NCI-H2171 (cell line): ENCODE results near the gene GADD45A.
"Not testable (repeated sequence)": the region's sequence is repeated elsewhere in the genome, so short reads cannot be mapped to it uniquely, and the experiment has no call there.

Source experiments
- DNase-seq: peaks from one replicate; lab custom pipeline; 2025; lab: John Stamatoyannopoulos, UW

Gene GADD45A

DNA sequence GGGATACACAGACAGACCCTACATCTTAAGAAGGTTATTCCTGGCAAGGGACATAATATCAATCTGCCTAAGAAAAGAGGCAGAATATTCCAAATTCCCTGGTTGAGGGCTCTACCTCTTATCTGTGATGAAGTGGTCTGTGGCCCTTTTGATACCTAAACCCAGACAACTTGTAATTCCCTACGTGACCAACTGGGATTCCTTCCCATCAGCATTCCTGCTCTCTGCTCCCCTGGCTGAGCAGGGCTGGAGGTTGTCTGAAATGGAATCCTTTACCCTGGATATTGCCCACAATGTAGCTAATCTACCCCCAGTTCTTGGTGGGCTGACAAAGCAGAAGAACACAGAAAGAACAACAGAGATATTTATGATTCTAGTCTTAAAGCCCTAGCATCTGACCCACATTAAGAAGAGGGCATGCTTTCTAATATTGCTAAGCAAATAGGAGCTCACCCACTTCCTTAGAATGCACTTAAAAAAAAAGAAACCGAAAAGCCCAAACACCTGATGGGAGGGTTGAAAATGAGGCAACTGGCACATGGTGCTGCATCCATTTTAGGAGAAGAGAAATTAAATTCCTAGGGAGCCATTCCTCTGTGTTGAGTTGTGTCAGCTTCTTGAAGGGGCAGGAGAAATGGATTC, 36.8 kb downstream of the GADD45A start:
- DNase-seq, result no peak

DNA sequence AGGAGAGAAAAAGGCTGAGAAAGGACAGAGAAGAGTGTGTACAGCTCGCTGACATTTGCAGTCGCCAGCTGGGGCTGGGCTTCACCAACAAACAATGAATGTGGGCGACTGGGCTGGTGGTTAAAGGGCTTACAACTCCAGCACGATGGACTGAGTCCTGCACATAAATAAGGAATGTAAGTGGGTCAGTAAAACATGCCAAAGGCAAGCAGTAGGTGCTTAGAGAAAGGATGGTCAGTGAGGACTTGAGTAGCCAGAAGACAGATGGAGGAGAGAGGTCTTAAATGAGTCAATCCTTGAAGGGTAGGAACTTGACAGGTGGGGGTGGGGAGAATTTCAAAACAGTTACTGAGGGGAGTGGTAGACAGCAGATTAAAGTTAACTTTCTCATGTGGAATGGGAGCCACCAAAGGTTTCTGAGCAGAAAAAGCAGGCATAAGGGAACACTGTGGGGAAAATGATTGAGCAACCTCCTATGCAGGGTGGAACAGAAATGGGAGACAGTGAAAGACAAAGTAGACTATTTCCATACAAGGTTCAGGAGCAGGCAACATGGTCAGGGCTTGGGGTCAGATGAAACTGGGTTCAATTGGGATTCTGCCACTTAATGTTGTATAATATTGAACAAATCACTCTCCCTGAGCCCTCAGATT, 37.4 kb downstream of the GADD45A start:
- no peak for DNase-seq

DNA sequence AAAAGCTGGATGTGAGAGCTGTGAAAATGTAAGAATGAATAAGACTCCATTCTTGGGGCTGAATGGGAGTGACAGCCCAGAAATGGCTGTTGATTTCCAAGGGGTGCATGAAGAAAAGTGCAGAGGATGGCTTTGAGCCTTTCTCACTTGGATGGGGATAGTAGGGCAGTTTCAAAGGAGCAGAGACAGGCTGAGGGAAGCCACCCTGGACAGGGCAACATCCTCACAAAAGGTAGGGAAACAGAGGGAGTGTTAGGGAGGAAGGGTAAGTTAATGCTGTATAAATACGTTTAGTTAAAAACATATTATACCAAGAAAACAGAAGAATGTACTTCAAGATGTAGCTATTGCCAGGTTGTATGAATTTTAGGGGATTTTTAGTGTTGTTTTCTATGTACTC, 38.1 kb downstream of the GADD45A start:
- no peak for DNase-seq

DNA sequence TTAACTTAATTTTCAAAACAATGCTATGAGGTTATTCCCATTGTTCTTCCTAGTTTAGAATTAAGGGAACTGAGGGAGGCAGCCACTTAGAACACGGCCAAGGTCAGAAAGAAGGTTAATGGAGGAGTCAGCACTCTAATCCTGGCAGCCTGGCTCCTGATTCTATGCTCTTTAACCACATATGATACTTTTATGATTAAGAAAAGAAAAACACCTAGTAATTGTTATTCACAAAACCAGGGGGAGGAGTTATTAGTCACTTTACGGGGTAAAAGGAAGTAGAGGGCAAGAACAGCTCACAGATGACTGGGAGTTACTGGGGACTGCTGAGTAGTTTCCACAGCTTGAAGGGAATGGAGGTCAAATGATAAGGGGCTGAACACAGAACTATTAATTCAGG, 38.6 kb downstream of the GADD45A start:
- DNase-seq, result no peak

DNA sequence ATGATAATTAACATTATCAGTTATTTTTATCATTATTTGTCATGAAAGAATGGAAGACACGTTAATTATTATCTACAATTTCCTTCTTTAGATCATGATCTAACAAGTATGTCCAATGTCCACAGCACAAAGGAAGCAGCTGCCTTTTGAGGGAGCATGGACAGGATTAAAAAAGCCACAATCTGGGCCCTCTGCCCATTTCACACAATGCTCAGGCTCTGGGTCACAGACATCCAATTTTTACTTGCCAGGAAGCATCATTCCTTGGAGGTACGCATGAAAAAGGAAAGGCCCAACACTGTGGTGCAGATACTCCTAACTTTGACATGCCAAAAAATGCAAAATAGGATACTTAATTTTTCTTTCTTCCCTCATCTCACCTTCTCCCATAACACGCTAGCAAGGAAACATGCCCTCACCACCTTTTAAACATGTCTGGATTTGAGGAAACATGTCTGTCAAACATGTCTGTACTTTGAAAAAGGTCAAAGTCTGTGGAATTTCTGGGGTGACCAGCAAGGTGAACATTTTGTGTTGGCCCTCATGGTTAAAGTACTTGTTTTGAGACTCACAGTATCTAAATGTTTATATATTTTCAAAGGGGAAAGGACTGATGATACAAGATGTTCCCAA, 40.0 kb downstream of the GADD45A start:
- no peak for DNase-seq

DNA sequence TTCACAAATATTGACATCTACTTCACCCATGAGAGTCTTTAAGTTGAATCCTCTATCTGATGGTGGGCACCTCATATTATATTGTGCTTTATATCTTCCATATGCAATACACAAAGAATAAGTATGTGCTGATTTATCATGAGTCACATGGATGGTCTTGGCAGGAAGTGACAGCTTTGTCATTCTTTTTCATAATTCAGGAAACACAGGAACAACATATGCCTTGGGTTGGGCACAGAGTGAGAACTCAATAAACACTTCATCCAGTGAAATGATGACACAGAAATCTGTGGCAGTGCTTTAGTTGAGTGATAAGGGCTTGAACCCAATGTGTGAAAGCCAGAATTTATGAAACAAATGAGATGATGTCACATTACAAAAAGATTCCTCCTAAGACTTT, 41.2 kb downstream of the GADD45A start:
- no peak for DNase-seq

DNA sequence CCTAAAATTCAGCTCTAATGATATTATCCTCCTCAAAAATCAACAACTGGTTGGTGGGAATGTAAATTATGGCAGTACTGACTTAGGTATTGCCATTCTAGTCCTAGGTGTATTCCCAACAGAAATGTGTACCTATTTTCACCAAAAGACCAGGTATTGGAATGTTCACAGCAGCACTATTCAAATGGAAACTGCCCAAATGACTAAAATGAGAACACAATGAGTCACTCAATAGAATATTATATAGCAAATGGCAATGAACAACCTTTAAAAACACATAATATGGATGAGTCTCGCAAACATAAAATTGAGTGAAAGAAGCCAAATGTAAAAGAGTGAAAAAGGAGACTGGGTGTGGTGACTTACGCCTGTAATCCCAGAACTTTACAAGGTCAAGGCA, 44.9 kb downstream of the GADD45A start:
- no peak for DNase-seq

DNA sequence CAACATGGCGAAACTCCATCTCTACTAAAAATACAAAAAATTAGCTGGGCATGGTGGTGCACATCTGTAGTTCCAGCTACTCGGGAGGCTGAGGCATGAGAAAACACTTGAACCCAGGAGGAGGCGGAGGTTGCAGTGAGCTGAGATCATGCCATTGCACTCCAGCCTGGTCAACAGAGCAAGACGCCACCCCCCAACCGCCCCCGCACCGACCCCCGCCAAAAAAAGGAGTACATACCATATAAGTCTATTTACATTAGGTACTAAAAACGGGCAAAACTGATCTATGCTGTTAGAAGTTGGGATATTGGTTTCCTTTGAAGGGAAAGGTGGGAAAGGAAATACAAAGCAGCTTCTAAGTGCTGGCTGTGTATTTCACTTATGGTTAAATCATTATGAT, 45.3 kb downstream of the GADD45A start:
- not testable (repeated sequence) for DNase-seq

DNA sequence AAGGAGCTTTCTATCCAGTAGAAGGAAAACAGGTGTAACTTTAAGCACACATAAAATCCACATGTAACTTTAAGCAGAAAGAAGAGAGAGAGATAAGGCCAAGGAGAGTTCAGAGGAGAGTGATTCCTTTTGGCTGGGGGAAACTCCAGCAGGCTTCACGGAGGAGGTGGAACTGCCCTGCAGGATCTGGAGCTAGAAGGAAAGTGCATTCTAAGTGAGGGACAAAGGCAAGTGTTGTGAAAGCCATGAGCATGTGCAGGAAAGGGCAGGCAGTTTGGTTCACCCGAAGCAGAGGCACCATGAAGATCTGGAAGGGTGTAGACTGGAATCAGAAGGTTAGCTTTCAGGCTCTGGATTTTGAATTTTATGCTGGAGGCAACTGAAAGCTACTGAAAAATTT, 46.3 kb downstream of the GADD45A start:
- DNase-seq, result no peak

DNA sequence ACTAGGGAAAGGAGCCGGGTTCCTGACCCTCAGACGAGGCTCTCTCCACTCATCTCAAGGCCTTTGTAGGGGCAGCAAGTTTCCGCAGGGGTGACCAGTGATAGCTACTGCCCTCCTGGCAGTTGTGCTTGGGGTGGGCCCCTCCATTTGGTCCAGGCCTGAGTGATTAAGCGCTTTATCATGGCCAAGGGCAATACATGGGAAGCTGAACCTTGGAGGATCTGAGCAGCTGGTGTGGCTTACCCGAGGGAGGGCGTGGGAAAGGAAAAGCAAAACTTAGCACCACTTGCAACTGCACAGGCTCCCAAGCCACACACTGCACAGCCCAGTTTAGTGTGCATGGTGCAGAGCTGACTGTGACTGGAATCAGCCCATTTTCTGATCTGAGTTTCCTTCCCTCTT, 47.8 kb downstream of the GADD45A start:
- DNase-seq, result no peak

DNA sequence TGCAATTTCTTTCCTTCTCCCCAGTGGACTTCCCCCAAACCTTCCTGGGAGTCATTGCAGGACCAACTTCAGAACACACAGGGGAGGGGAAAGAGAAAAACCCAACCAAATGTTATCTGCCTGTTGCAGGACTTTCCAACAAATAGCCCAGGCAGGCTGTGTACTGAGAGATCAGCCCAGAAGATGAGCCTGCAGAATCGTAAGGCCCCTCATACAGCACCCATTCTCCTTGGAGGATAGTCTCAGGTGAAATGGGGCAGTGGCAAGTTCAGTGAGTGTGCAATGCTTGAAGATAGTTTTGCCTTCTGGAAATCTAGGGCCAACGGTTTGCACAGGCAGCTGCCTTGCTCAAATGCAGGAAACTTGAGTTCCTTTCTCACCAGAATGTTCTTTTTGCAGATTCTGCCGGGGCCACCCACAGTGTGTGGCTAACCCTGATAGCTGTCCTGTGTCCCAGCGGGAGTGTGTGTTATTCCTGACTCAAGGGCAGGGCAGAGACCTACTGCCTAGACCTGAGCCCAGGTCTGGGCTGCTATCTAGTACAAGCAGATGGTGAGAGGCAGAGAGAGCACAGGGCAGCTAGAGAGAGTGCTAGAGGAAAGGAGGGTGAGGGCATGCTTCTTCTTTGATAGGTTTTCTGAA, 48.8 kb downstream of the GADD45A start:
- no peak for DNase-seq

DNA sequence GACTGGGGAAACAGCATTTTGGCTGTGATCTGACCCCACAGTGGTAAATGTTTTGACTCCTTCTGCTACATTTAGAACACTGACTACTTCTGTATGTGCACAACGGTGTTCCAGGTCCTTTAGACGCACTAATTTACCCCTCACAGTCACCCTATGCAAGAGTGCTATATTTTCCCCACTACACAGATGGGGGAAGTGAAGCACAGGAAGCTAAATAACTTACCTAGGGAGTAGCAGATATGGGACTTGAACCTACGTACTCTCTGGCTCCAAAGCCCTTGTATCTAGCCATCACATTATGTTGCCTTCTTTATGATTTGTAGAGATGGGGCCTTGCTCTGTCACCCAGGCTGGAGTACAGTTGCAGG, 49.3 kb downstream of the GADD45A start:
- no peak for DNase-seq

DNA sequence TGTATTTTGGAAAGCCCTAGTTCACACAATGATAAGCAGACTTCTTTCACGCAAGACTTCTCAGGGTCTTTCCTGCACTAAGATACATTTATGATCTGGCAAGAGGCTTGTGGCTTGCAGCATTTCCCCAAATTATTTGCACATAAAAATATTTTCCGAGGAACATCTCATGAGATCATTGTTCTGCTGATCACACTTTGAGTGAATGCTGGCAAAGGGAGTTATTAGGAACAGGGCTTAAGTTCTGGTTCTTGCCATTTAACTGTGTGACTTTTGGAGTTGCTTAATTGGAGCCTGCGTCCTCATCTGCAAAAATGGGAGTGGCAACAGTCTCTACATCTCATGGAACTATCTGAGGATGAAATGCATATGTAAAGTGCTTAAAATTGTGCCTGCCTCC, 50.2 kb downstream of the GADD45A start:
- no peak for DNase-seq

DNA sequence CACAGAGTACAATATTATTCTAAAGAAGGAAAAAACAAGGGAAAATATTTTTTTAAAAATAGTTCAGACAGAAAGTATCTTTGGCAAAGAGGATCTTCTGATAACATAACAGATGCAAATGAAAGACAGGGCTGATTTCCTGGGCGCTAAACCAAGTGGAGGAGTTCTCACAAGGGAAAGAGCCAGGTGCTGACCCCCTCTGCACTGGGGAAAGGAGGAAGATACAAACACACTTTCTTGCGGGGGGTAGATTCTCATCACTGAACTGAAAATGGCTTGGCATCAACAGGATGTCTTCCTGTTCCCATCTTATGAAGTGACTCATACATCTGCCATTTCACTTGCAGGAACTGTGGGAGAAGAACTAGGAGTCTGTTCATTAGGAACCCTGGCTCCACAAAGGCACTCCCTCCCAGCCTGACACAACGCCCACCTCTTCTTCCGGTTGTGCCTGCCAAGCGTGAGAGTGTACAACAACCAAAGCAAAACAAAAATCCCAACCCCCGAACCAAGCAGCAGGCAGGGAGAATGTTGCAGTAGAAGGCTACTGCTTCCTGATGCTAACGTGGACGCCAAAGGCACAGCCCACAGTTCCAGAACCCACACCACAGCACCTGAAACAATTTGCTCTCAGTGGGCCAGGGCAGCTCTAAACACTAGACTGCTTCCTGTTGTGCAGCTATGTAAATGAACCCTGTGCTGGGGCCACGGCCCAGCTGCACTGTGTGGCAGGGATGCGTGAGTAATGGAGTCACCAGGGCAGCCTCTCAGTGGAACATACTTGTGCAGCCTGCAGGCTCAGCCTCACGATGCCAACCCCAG, 51.0 kb downstream of the GADD45A start:
- DNase-seq, result no peak

DNA sequence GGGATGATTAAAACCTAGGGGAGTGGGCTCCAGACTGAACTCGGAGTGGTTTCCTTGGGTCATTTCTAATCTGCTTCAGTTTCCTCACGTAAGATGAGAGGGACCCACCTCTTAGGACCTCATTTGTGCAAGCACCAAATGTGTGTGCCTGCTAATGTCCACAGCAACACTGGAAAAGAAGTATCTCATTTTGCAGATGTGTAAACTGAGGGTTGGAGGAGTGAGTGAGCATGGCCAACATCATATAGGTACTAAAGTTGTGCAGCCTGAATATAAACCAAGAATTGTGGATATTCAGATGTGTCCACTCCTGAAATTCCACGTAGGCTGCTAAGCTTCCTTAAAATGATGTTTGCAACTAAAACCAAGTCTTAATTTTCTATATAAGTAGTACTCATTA, 51.7 kb downstream of the GADD45A start:
- DNase-seq, result no peak

DNA sequence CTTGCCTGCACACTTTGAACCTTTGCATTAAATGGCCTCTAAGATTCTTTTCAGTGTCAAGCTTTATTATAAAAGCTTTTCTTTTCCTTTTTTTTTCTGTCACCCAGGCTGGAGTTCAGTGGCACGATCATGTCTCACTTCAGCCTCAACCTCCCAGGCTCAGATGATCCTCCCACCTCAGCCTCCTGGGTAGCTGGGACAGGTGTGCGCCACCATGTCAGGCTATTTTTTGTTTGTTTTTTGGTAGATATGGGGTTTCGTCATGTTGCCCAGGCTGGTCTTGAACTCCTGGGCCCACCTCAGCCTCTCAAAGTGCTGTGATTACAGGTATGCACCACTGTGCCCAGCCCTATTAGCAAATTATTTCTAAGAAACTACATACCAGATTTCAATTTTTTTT, 52.9 kb downstream of the GADD45A start:
- DNase-seq, result no peak
